ENCODE data around the gene TECTA.

- no peak for TF ChIP-seq CTCF (IDR thresholded peaks at IDR 0.05)
- no peak for TF ChIP-seq POLR2A (IDR thresholded peaks at IDR 0.05)
Observed at GRCh38 chr11:121082670-121083069, 18.4 kb upstream of the TECTA start.
